ENCODE measurements around the gene FBXL12.

- TF ChIP-seq POLR2A (IDR thresholded peaks at IDR 0.05), result no peak
- no peak for TF ChIP-seq POLR2AphosphoS5 (IDR thresholded peaks at IDR 0.05)
Observed at GRCh38 chr19:9839415-9839814, 20.5 kb upstream of the FBXL12 start.
